ENCODE measurements around the gene USP40.
"Not testable (repeated sequence)": the region's sequence is repeated elsewhere in the genome, so short reads cannot be mapped to it uniquely, and the experiment has no call there.

Gene USP40

GRCh38 chr2:233566141-233566956, at the start of gene USP40:
USP40 (minus strand) TSS chr2:233566782; CDS start chr2:233565554, 1,228 bp downstream.
- DNase-seq (ENCODE audit: low read depth in 3 of 3): peak; percentile 18 to 50 (median 35)

- no peak for DNase-seq (ENCODE audit: low read depth in 3 of 3)
These were observed 44.7 kb upstream of the USP40 start for GRCh38 chr2:233611284-233611683.

GRCh38 chr2:233605680-233606079, 39.1 kb upstream of the USP40 start:
- DNase-seq (ENCODE audit: low read depth in 3 of 3): no peak

- DNase-seq (ENCODE audit: low read depth in 3 of 3): no peak
These were observed 38.2 kb upstream of the USP40 start for GRCh38 chr2:233604826-233605225.

- no peak for DNase-seq (ENCODE audit: low read depth in 3 of 3)
These were observed 36.9 kb upstream of the USP40 start for GRCh38 chr2:233603520-233603919.

GRCh38 chr2:233602076-233602475, 35.5 kb upstream of the USP40 start:
- no peak for DNase-seq (ENCODE audit: low read depth in 3 of 3)

- no peak for DNase-seq (ENCODE audit: low read depth in 3 of 3)
These were observed 33.8 kb upstream of the USP40 start for GRCh38 chr2:233600386-233600785.

GRCh38 chr2:233598952-233599351, 32.4 kb upstream of the USP40 start:
- DNase-seq (ENCODE audit: low read depth in 3 of 3): no peak

GRCh38 chr2:233597522-233597921, 30.9 kb upstream of the USP40 start:
- no peak for DNase-seq (ENCODE audit: low read depth in 3 of 3)

GRCh38 chr2:233593201-233593600, 26.6 kb upstream of the USP40 start:
- DNase-seq (ENCODE audit: low read depth in 3 of 3): no peak

GRCh38 chr2:233592706-233593105, 26.1 kb upstream of the USP40 start:
- not testable (repeated sequence) for DNase-seq (ENCODE audit: low read depth in 3 of 3)

- DNase-seq (ENCODE audit: low read depth in 3 of 3): no peak
These were observed 21.8 kb upstream of the USP40 start for GRCh38 chr2:233588400-233588799.

- no peak for DNase-seq (ENCODE audit: low read depth in 3 of 3)
These were observed 17.6 kb upstream of the USP40 start for GRCh38 chr2:233584210-233584609.

- DNase-seq (ENCODE audit: low read depth in 3 of 3): not testable (repeated sequence)
These were observed 16.8 kb upstream of the USP40 start for GRCh38 chr2:233583217-233583965.

GRCh38 chr2:233577341-233577740, 10.8 kb upstream of the USP40 start:
- DNase-seq (ENCODE audit: low read depth in 3 of 3): not testable (repeated sequence)

GRCh38 chr2:233572468-233572867, 5.9 kb upstream of the USP40 start:
- DNase-seq (ENCODE audit: low read depth in 3 of 3): no peak

- no peak for DNase-seq (ENCODE audit: low read depth in 3 of 3)
These were observed 4.9 kb upstream of the USP40 start for GRCh38 chr2:233571462-233571861.

- DNase-seq (ENCODE audit: low read depth in 3 of 3): no peak
These were observed 4.4 kb upstream of the USP40 start for GRCh38 chr2:233571001-233571400.

- no peak for DNase-seq (ENCODE audit: low read depth in 3 of 3)
These were observed 869 bp downstream of the USP40 start for GRCh38 chr2:233565685-233566140.

GRCh38 chr2:233563663-233564430, 2.7 kb downstream of the USP40 start:
- no peak for DNase-seq (ENCODE audit: low read depth in 3 of 3)

- no peak for DNase-seq (ENCODE audit: low read depth in 3 of 3)
These were observed 9.5 kb downstream of the USP40 start for GRCh38 chr2:233556881-233557736.
